ENCODE results near the gene MTURN. TPM values are rescaled to one million over a fixed set of nuclear protein-coding genes. Genes with fewer than 3 reads are reported as not detected.

MTURN gene
- total and polyA plus RNA-seq, 9 of the 15 experiments (the other 6 are each of a cell fraction or from before 2014, with no cell fraction given) = 0.94 to 14.8 (median 6.4) TPM

GRCh38 chr7:30171766-30172447, 37.1 kb downstream of the MTURN start:
- H3K9ac ChIP-seq (ENCODE audit: insufficient read depth in 1 of 2, low read depth in 2 of 2, low read length in 2 of 2) = no peak overlapping the region
- H3K9me1 ChIP-seq (ENCODE audit: control insufficient read depth, insufficient read depth, low read length) = no peaks in the 10 kb centered on the region
- ChIA-PET POLR2A (no interaction called here), CTCF (ENCODE audit: low intra/inter-chr PET ratio) (no interaction called here)
- FAIRE-seq = no peak
- H3K4me1 ChIP-seq (replicated peaks in 1 of 2; ENCODE audit: control insufficient read depth in 2 of 2, insufficient read depth in 2 of 2, low read length in 2 of 2) = peaks cover 0 to 10% of the 10 kb centered on the region in 2 experiments; a peak in 2 of 5 replicates
- DNase-seq (ENCODE audit: extremely low read depth in 1 of 4, low spot score in 3 of 4) = no peak
- in situ Hi-C loops (cut with MboI) = no loop called here
- BruUV-seq (replicated peaks) = no TSS peak
- H3K4me2 ChIP-seq (ENCODE audit: insufficient read depth, low read length) = no peak overlapping the region
- no peaks in the 10 kb centered on the region; the same call in 1 of the 2 replicates for H4K20me1 ChIP-seq (replicated peaks; ENCODE audit: control insufficient read depth, insufficient read depth, low read length)
- H3K4me3 ChIP-seq = no peak overlapping the region
- H3K36me3 ChIP-seq (ENCODE audit: control insufficient read depth, insufficient read depth, low read length) = no peaks in the 10 kb centered on the region
- no peaks in the 10 kb centered on the region for H3K79me2 ChIP-seq (ENCODE audit: control insufficient read depth, insufficient read depth, low read length)
- no peak for TF ChIP-seq L3MBTL2 (IDR thresholded peaks at IDR 0.05)
- TF ChIP-seq MAFK (IDR thresholded peaks at IDR 0.05; ENCODE audit: low read length) = 0 out of 2 replicates have a peak, but pooled peaks have one; percentile 9
- 0 out of 2 replicates have a peak, but pooled peaks have one; percentile 30 for TF ChIP-seq ARID1B (IDR thresholded peaks at IDR 0.05)
- no peak for TF ChIP-seq MBD2 (IDR thresholded peaks at IDR 0.05; ENCODE audit: borderline replicate concordance, low read depth)
- peak; percentile 63; the same call in 1 of the 2 replicates for TF ChIP-seq JUN (IDR thresholded peaks at IDR 0.05; ENCODE audit: borderline replicate concordance, low read depth, low read length)
- no peak for TF ChIP-seq JUN (CRISPR knock-in tag; IDR thresholded peaks at IDR 0.05; ENCODE audit: borderline replicate concordance)
- peak; percentile 62; the same call in 1 of the 2 replicates for TF ChIP-seq JUND (IDR thresholded peaks at IDR 0.05; ENCODE audit: borderline replicate concordance, low read depth, low read length)
- TF ChIP-seq JUND (tag; IDR thresholded peaks at IDR 0.05; ENCODE audit: borderline replicate concordance, low read depth, low read length) = 0 out of 3 replicates have a peak, but pooled peaks have one; percentile 24
- peak; percentile 44 for TF ChIP-seq ETV1 (tag; conservative IDR thresholded peaks at IDR 0.05; ENCODE audit: low read depth)
- TF ChIP-seq E2F5 (CRISPR knock-in tag; IDR thresholded peaks at IDR 0.05) = no peak
- no peak for TF ChIP-seq ZNF830 (CRISPR knock-in tag; IDR thresholded peaks at IDR 0.05)
- no peak for TF ChIP-seq CBX2 (IDR thresholded peaks at IDR 0.05; ENCODE audit: insufficient read depth, low read length, poor library complexity, severe bottlenecking)
- peak; percentile 52 for TF ChIP-seq NFE2 (IDR thresholded peaks at IDR 0.05; ENCODE audit: low read depth)
- TF ChIP-seq USF2 (CRISPR knock-in tag; IDR thresholded peaks at IDR 0.05) = no peak
- no peak for TF ChIP-seq SNIP1 (IDR thresholded peaks at IDR 0.05; ENCODE audit: low read depth)
- TF ChIP-seq ATF3 (IDR thresholded peaks at IDR 0.05) = peak; percentile 61
- TF ChIP-seq ATF3 (CRISPR knock-in tag; conservative IDR thresholded peaks at IDR 0.05) = no peak
- peak; percentile 21; the same call in 1 of the 2 replicates for TF ChIP-seq DPF2 (IDR thresholded peaks at IDR 0.05)
- TF ChIP-seq FOSL1 (tag; conservative IDR thresholded peaks at IDR 0.05) = peak; percentile 80
- no peaks in the 10 kb centered on the region for H3K9me3 ChIP-seq (replicated peaks; ENCODE audit: control insufficient read depth, insufficient read depth, low read depth, low read length)
- H2AFZ ChIP-seq (ENCODE audit: low read depth, low read length) = no peak overlapping the region
- 5% methylated on average over 9 of the region's 9 CpGs for WGBS (ENCODE audit: insufficient coverage, low coverage, missing lambda C conversion rate)
- no peak overlapping the region for H3K27ac ChIP-seq (ENCODE audit: extremely low read depth, low read depth, low read length)
- no peak for ATAC-seq
- peaks cover 29 to 61% of the 10 kb centered on the region in 2 experiments for H3K27me3 ChIP-seq (ENCODE audit: control insufficient read depth in 2 of 2, insufficient read depth in 2 of 2, low read length in 2 of 2)
- intact Hi-C loops (cut with micrococcal nuclease) = no loop called here
